IPS-18a (cell line): Measurements from ENCODE around the gene XPO4.
"Not testable (repeated sequence)": the region's sequence is repeated elsewhere in the genome, so short reads cannot be mapped to it uniquely, and the experiment has no call there.

ENCODE experiments used
- H3K27ac ChIP-seq: one replicate; pipeline ENCODE4 v1.5.1; 2013; ENCODE audit warnings: low read length
- H3K27me3 ChIP-seq: one replicate; pipeline ENCODE4 v1.6.1; 2013; ENCODE audit warnings: mild to moderate bottlenecking, low read length; ENCODE audit not compliant: control insufficient read depth, insufficient read depth
- H3K36me3 ChIP-seq: one replicate; pipeline ENCODE4 v1.6.1; 2013; ENCODE audit warnings: low read depth, low read length; ENCODE audit not compliant: control insufficient read depth
- H3K4me1 ChIP-seq: one replicate; pipeline ENCODE4 v1.6.1; 2013; ENCODE audit warnings: low read depth, low read length; ENCODE audit not compliant: control insufficient read depth
- H3K4me3 ChIP-seq: one replicate; pipeline ENCODE4 v1.5.1; 2013; ENCODE audit warnings: low read length
- H3K9ac ChIP-seq: one replicate; pipeline ENCODE4 v1.6.1; 2013; ENCODE audit warnings: mild to moderate bottlenecking, low read length, moderate library complexity
- H3K9me3 ChIP-seq: one replicate; pipeline ENCODE4 v1.6.1; 2013; ENCODE audit warnings: low read depth, low read length; ENCODE audit not compliant: control insufficient read depth

XPO4 gene

GRCh38 chr13:20882206-20882605 lies 20.3 kb downstream of the XPO4 start:
- Histone ChIP-seq H3K4me1 (peaks cover 22% of the 10 kb centered on the region), H3K9ac (no peak overlapping the region), H3K4me3 (peak overlapping the region; percentile 42), H3K27ac (peak overlapping the region; percentile 18), H3K36me3 (no peaks in the 10 kb centered on the region), H3K9me3 (no peaks in the 10 kb centered on the region), H3K27me3 (no peaks in the 10 kb centered on the region)

GRCh38 chr13:20877902-20878301 lies 24.6 kb downstream of the XPO4 start:
- Histone ChIP-seq H3K4me3 (no peak overlapping the region), H3K27ac (no peak overlapping the region), H3K9me3 (no peaks in the 10 kb centered on the region), H3K36me3 (no peaks in the 10 kb centered on the region), H3K27me3 (no peaks in the 10 kb centered on the region), H3K4me1 (peaks cover 16% of the 10 kb centered on the region), H3K9ac (no peak overlapping the region)

GRCh38 chr13:20876802-20877201 lies 25.7 kb downstream of the XPO4 start:
- not testable (repeated sequence) for H3K4me3 ChIP-seq, H3K4me1 ChIP-seq, H3K27ac ChIP-seq, H3K9me3 ChIP-seq, H3K27me3 ChIP-seq, H3K9ac ChIP-seq, H3K36me3 ChIP-seq

- not testable (repeated sequence) for H3K27me3 ChIP-seq, H3K36me3 ChIP-seq, H3K27ac ChIP-seq, H3K4me1 ChIP-seq, H3K4me3 ChIP-seq, H3K9ac ChIP-seq, H3K9me3 ChIP-seq
These were observed 28.1 kb downstream of the XPO4 start for GRCh38 chr13:20874439-20874838.

DNA sequence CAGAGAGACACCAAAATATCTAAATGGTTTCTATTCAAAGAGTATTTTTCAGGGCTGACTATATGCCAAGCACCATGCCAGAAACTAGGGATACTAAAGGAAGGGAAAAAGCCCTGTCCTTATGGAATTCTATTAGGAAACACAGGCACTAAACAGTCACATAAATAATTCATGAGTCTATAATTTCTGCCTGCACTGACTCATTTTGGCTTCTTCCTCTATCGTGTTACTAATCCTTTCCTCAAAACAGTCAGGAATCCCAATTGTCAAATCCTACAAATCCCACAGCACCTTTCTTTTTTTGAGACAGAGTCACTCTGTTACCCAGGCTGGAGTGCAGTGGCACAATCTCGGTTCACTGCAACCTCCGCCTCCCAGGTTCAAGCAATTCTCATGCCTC lies 29.2 kb downstream of the XPO4 start:
- Histone ChIP-seq H3K9ac (no peak overlapping the region), H3K9me3 (no peaks in the 10 kb centered on the region), H3K4me3 (no peak overlapping the region), H3K4me1 (no peaks in the 10 kb centered on the region), H3K27ac (no peak overlapping the region), H3K36me3 (no peaks in the 10 kb centered on the region), H3K27me3 (no peaks in the 10 kb centered on the region)

DNA sequence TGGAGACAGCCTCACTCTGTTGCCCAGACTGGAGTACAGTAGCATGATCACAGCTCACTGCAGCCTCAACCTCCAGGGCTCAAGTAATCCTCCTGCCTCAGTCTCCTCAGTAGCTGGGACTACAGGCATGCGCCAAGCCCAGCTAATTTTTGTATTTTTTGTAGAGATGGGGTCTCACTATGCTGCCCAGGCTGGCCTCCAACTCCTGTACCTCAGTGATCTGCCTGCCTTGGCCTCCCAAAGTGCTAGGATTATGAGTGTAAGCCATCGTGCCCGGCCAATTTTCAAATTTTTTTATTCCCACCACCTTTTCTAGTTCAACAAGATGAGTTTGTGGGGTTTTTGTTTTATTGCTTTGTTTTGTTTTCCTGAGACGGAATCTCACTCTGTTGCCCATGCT lies 31.7 kb downstream of the XPO4 start:
- Histone ChIP-seq H3K9ac (no peak overlapping the region), H3K9me3 (no peaks in the 10 kb centered on the region), H3K36me3 (no peaks in the 10 kb centered on the region), H3K27ac (no peak overlapping the region), H3K4me1 (no peaks in the 10 kb centered on the region), H3K4me3 (no peak overlapping the region), H3K27me3 (no peaks in the 10 kb centered on the region)

DNA sequence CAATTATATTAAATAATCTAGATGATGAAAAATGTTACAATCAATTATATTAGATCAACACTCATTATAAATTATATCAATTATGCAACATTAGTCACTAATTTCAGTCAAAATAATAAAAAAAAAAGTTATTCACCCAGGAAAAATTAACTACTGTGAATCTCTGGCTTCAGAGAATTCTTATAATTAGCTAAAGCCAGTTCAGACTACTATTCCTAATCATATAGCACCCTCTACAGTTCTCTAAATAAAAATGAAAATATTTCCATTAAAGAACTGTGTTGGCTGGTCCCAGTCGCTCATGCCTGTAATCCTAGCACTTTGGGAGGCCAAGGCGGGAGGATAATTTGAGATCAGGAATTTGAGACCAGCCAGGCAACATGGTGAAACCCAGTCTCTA lies 33.0 kb downstream of the XPO4 start:
- Histone ChIP-seq H3K27me3 (no peaks in the 10 kb centered on the region), H3K9me3 (no peaks in the 10 kb centered on the region), H3K4me1 (no peaks in the 10 kb centered on the region), H3K36me3 (no peaks in the 10 kb centered on the region), H3K9ac (no peak overlapping the region), H3K4me3 (no peak overlapping the region), H3K27ac (no peak overlapping the region)

DNA sequence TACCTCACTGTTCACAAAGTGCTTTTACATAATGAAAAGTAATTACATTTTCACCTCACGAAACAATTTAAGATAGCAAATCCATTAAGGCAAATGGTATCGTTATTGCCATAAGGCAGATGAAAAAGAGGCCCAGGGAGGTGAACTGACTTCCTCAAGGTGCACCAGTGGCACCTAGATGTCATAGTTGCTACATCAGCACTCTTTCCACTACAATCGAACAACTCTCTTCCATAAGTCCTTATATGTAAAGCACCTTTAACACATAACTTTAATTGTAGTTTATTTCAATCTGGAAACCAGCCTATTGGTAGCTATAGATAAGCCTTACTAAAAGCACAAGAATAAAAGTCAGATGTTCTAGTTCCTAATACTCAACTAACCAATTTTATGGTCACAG lies 35.1 kb downstream of the XPO4 start:
- Histone ChIP-seq H3K9me3 (no peaks in the 10 kb centered on the region), H3K4me1 (no peaks in the 10 kb centered on the region), H3K27ac (no peak overlapping the region), H3K9ac (no peak overlapping the region), H3K27me3 (no peaks in the 10 kb centered on the region), H3K4me3 (no peak overlapping the region), H3K36me3 (peaks cover 2% of the 10 kb centered on the region)

DNA sequence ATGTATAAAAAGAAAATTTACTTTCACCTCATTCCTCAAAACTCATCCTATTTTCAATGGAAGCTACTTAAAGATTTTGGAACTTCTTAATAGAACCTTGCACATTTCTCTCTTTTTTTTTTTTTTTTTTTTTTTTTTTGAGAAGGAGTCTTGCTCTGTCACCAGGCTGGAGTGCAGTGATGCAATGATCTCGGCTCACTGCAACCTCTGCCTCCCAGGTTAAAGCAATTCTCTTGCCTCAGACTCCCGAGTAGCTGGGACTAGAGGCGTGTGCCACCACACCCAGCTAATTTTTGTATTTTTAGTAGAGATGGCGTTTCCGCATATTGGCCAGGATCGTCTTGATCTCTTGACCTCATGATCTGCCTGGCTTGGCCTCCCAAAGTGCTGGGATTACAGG lies 40.9 kb downstream of the XPO4 start:
- H3K4me3 ChIP-seq, H3K4me1 ChIP-seq, H3K27me3 ChIP-seq, H3K9ac ChIP-seq, H3K9me3 ChIP-seq, H3K27ac ChIP-seq: not testable (repeated sequence)
- H3K36me3 ChIP-seq = peaks cover 24% of the 10 kb centered on the region

DNA sequence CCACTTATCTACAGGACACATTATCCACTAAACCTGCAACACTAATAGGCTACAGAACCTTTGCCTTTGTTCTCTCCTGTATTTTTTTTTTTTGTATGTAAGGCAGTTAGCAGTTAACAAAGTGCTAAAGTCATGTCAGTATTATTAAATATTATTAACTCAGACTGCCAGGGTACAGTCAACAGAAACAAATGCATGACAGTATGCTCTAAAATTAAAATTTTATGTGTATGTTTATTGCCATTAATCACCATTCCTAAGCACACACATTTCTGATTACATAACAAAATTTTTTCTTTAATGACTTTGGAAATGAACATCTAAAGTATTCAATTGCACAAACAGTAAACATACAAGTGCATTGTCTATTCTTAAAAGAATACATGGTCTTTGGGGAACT lies 41.7 kb downstream of the XPO4 start:
- Histone ChIP-seq H3K36me3 (peaks cover 25% of the 10 kb centered on the region), H3K4me1 (no peaks in the 10 kb centered on the region), H3K4me3 (no peak overlapping the region), H3K27me3 (no peaks in the 10 kb centered on the region), H3K27ac (no peak overlapping the region), H3K9me3 (no peaks in the 10 kb centered on the region), H3K9ac (no peak overlapping the region)

DNA sequence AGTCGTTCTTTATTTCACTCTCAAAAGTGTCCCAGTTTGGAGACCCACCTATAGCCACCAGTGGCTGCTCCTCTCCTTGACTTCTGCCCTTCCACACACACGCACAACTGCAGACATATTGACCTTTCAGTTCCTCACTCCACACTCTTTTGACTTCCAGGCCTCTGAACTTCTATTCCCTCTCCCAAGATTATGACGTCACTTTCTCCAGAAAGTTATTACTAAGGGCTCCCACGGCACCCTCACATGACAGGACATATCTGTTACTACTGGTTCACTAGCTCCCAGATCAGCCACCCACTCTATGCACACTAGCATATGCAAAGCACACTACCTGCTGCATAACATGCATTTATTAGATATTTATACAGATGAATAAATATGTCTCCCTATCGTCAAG lies 45.9 kb downstream of the XPO4 start:
- Histone ChIP-seq H3K9me3 (no peaks in the 10 kb centered on the region), H3K4me1 (no peaks in the 10 kb centered on the region), H3K9ac (no peak overlapping the region), H3K36me3 (peaks cover 21% of the 10 kb centered on the region), H3K27ac (no peak overlapping the region), H3K4me3 (no peak overlapping the region), H3K27me3 (no peaks in the 10 kb centered on the region)

- H3K27ac ChIP-seq = no peak overlapping the region
- peaks cover 5% of the 10 kb centered on the region for H3K36me3 ChIP-seq
- no peaks in the 10 kb centered on the region for H3K27me3 ChIP-seq
- H3K9ac ChIP-seq = no peak overlapping the region
- no peaks in the 10 kb centered on the region for H3K9me3 ChIP-seq
- peaks cover 7% of the 10 kb centered on the region for H3K4me1 ChIP-seq
- H3K4me3 ChIP-seq = no peak overlapping the region
These were observed 50.6 kb downstream of the XPO4 start for GRCh38 chr13:20851844-20852402.
